ENCODE results near the gene MED13L.

The MED13L gene

DNA sequence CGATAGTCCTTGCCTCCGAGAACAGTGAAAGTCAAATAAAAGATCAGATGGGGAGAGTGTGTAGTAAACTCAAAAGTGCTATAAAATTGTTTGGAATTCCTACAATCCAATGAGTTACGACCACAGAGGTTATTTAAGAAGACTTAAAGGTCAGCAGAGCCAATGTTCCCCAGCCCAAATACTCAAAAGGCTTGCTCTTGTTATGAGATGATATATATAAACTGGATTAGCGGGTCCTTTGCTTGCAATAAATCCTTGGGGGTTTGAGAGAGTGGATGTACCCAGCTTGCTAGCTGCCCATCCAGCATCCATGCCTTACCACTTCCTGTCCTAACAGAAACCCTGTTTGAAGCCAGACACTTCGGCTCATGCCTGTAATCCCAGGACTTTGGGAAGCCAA is 29.0 kb upstream of the MED13L start:
- TF ChIP-seq TCF4 (CRISPR knock-in tag; IDR thresholded peaks at IDR 0.05; ENCODE audit: borderline replicate concordance) (no peak), TOX (CRISPR knock-in tag; IDR thresholded peaks at IDR 0.05; ENCODE audit: borderline replicate concordance) (no peak), CSDC2 (CRISPR knock-in tag; IDR thresholded peaks at IDR 0.05) (no peak), ZNF8 (CRISPR knock-in tag; IDR thresholded peaks at IDR 0.05) (no peak), BACH2 (CRISPR knock-in tag; IDR thresholded peaks at IDR 0.05; ENCODE audit: borderline replicate concordance) (no peak), RARB (CRISPR knock-in tag; IDR thresholded peaks at IDR 0.05) (no peak), ZFP30 (CRISPR knock-in tag; IDR thresholded peaks at IDR 0.05) (no peak), GLIS3 (CRISPR knock-in tag; IDR thresholded peaks at IDR 0.05) (no peak), ZNF70 (CRISPR knock-in tag; IDR thresholded peaks at IDR 0.05) (no peak), SNAI2 (CRISPR knock-in tag; IDR thresholded peaks at IDR 0.05) (no peak), ARNTL (CRISPR knock-in tag; IDR thresholded peaks at IDR 0.05; ENCODE audit: borderline replicate concordance, low read depth) (no peak), ZFP3 (CRISPR knock-in tag; IDR thresholded peaks at IDR 0.05) (no peak), ISL1 (CRISPR knock-in tag; IDR thresholded peaks at IDR 0.05) (no peak)
- TF ChIP-seq, protein P1, sequence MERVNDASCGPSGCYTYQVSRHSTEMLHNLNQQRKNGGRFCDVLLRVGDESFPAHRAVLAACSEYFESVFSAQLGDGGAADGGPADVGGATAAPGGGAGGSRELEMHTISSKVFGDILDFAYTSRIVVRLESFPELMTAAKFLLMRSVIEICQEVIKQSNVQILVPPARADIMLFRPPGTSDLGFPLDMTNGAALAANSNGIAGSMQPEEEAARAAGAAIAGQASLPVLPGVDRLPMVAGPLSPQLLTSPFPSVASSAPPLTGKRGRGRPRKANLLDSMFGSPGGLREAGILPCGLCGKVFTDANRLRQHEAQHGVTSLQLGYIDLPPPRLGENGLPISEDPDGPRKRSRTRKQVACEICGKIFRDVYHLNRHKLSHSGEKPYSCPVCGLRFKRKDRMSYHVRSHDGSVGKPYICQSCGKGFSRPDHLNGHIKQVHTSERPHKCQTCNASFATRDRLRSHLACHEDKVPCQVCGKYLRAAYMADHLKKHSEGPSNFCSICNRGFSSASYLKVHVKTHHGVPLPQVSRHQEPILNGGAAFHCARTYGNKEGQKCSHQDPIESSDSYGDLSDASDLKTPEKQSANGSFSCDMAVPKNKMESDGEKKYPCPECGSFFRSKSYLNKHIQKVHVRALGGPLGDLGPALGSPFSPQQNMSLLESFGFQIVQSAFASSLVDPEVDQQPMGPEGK (CRISPR knock-in tag; IDR thresholded peaks at IDR 0.05; ENCODE audit: borderline replicate concordance): no peak
- TF ChIP-seq, protein P2, sequence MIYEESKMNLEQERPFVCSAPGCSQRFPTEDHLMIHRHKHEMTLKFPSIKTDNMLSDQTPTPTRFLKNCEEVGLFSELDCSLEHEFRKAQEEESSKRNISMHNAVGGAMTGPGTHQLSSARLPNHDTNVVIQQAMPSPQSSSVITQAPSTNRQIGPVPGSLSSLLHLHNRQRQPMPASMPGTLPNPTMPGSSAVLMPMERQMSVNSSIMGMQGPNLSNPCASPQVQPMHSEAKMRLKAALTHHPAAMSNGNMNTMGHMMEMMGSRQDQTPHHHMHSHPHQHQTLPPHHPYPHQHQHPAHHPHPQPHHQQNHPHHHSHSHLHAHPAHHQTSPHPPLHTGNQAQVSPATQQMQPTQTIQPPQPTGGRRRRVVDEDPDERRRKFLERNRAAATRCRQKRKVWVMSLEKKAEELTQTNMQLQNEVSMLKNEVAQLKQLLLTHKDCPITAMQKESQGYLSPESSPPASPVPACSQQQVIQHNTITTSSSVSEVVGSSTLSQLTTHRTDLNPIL (CRISPR knock-in tag; IDR thresholded peaks at IDR 0.05; ENCODE audit: low read depth): no peak
- TF ChIP-seq, protein P3, sequence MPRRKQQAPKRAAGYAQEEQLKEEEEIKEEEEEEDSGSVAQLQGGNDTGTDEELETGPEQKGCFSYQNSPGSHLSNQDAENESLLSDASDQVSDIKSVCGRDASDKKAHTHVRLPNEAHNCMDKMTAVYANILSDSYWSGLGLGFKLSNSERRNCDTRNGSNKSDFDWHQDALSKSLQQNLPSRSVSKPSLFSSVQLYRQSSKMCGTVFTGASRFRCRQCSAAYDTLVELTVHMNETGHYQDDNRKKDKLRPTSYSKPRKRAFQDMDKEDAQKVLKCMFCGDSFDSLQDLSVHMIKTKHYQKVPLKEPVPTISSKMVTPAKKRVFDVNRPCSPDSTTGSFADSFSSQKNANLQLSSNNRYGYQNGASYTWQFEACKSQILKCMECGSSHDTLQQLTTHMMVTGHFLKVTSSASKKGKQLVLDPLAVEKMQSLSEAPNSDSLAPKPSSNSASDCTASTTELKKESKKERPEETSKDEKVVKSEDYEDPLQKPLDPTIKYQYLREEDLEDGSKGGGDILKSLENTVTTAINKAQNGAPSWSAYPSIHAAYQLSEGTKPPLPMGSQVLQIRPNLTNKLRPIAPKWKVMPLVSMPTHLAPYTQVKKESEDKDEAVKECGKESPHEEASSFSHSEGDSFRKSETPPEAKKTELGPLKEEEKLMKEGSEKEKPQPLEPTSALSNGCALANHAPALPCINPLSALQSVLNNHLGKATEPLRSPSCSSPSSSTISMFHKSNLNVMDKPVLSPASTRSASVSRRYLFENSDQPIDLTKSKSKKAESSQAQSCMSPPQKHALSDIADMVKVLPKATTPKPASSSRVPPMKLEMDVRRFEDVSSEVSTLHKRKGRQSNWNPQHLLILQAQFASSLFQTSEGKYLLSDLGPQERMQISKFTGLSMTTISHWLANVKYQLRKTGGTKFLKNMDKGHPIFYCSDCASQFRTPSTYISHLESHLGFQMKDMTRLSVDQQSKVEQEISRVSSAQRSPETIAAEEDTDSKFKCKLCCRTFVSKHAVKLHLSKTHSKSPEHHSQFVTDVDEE (CRISPR knock-in tag; IDR thresholded peaks at IDR 0.05): no peak
- no peak for ATAC-seq

DNA sequence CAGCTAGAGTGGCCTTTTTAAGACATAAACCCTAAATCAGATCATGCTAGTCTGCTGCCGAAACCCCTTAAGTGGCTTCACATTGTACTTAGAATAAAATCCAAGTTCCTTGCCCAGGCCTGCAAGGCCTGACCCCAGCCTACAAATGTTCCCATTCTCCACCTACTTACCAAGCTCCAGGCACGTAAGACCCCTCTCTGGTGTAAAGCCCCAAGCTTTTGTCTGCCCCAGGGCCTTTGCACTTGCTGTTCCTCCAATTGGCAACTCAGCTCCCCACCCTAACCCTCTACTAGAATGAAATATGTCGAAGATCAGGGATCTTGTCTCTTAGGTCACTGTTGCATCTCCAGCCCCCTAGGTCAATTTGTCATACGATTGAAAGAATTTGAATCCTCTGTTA is 27.1 kb upstream of the MED13L start:
- ATAC-seq: no peak
- TF ChIP-seq ESRRG (CRISPR knock-in tag; IDR thresholded peaks at IDR 0.05): no peak
- TF ChIP-seq ZFP30 (CRISPR knock-in tag; IDR thresholded peaks at IDR 0.05): no peak

DNA sequence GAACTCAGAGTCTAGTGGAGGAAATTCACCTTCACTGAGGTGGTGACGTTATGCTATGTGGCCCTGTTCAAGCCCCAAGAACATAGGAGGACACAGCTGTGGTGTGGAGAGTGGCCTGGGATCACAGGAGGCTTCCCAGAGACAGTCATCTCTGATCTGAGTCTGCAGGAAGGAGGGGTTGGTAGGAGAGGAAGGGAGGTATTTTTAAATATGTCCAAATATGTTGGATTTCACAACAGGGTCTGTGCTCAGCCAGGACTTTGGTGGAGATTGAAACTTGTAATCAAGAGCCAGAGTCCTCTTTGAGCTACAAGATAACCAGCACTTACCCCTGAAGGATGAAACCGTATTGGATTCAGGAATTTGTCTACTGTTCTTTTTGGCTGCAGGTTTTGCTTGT is 26.4 kb upstream of the MED13L start:
- ATAC-seq: no peak
- TF ChIP-seq ZNF565 (CRISPR knock-in tag; conservative IDR thresholded peaks at IDR 0.05; ENCODE audit: low read depth): no peak
- no peak for TF ChIP-seq OSR1 (CRISPR knock-in tag; IDR thresholded peaks at IDR 0.05)
- TF ChIP-seq, protein P4, sequence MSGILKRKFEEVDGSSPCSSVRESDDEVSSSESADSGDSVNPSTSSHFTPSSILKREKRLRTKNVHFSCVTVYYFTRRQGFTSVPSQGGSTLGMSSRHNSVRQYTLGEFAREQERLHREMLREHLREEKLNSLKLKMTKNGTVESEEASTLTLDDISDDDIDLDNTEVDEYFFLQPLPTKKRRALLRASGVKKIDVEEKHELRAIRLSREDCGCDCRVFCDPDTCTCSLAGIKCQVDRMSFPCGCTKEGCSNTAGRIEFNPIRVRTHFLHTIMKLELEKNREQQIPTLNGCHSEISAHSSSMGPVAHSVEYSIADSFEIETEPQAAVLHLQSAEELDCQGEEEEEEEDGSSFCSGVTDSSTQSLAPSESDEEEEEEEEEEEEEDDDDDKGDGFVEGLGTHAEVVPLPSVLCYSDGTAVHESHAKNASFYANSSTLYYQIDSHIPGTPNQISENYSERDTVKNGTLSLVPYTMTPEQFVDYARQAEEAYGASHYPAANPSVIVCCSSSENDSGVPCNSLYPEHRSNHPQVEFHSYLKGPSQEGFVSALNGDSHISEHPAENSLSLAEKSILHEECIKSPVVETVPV (CRISPR knock-in tag; IDR thresholded peaks at IDR 0.05): no peak
- no peak for TF ChIP-seq GLIS3 (CRISPR knock-in tag; IDR thresholded peaks at IDR 0.05)
- no peak for TF ChIP-seq BACH2 (CRISPR knock-in tag; IDR thresholded peaks at IDR 0.05; ENCODE audit: borderline replicate concordance)
- TF ChIP-seq ESRRG (CRISPR knock-in tag; IDR thresholded peaks at IDR 0.05): no peak
- no peak for TF ChIP-seq ZNF70 (CRISPR knock-in tag; IDR thresholded peaks at IDR 0.05)
- TF ChIP-seq, protein P2 (CRISPR knock-in tag; IDR thresholded peaks at IDR 0.05; ENCODE audit: low read depth): no peak
- no peak for TF ChIP-seq ZNF8 (CRISPR knock-in tag; IDR thresholded peaks at IDR 0.05)
- TF ChIP-seq ARNTL (CRISPR knock-in tag; IDR thresholded peaks at IDR 0.05; ENCODE audit: borderline replicate concordance, low read depth): no peak
- TF ChIP-seq, protein P1 (CRISPR knock-in tag; IDR thresholded peaks at IDR 0.05; ENCODE audit: borderline replicate concordance): no peak
- no peak for TF ChIP-seq ZC3H10 (CRISPR knock-in tag; IDR thresholded peaks at IDR 0.05)
- no peak for TF ChIP-seq ZFP30 (CRISPR knock-in tag; IDR thresholded peaks at IDR 0.05)
- TF ChIP-seq ISL1 (CRISPR knock-in tag; IDR thresholded peaks at IDR 0.05): no peak
- TF ChIP-seq RARB (CRISPR knock-in tag; IDR thresholded peaks at IDR 0.05): no peak
- TF ChIP-seq CSDC2 (CRISPR knock-in tag; IDR thresholded peaks at IDR 0.05): no peak
- no peak for TF ChIP-seq PPARA (CRISPR knock-in tag; IDR thresholded peaks at IDR 0.05; ENCODE audit: borderline replicate concordance)
